Stomach smooth muscle (tissue), 2 donors: ENCODE measurements around the gene EDN2.

Experiments
- H3K27ac ChIP-seq: one replicate; pipeline ENCODE4 v1.7.0; 2013; ENCODE audit warnings: mild to moderate bottlenecking, low read length, inconsistent platforms
- H3K27me3 ChIP-seq, 2 donors: one replicate each; pipeline ENCODE4 v1.7.0; 2013; ENCODE audit warnings: low read length in 2 of 2; ENCODE audit not compliant: insufficient read depth in 2 of 2, control insufficient read depth in 1 of 2
- H3K36me3 ChIP-seq, 2 donors: one replicate each; pipeline ENCODE4 v1.7.0; 2013; ENCODE audit warnings: low read length in 2 of 2; ENCODE audit not compliant: control insufficient read depth in 2 of 2, insufficient read depth in 2 of 2
- H3K4me1 ChIP-seq: one replicate; pipeline ENCODE4 v1.7.0; 2013; ENCODE audit warnings: low read length; ENCODE audit not compliant: control insufficient read depth, insufficient read depth
- H3K4me3 ChIP-seq, 2 donors: one replicate each; pipeline ENCODE4 v1.7.0; 2013; ENCODE audit warnings: low read length in 2 of 2
- H3K9ac ChIP-seq, 2 donors: one replicate each; pipeline ENCODE4 v1.7.0; 2013; ENCODE audit warnings: low read length in 2 of 2, mild to moderate bottlenecking in 1 of 2
- H3K9me3 ChIP-seq, 2 donors: one replicate each; pipeline ENCODE4 v1.7.0; 2013; ENCODE audit warnings: low read length in 2 of 2; ENCODE audit not compliant: control insufficient read depth in 2 of 2
- donor health status: healthy.
- donor health status: Pancreatic carcinoma.

Gene EDN2

DNA sequence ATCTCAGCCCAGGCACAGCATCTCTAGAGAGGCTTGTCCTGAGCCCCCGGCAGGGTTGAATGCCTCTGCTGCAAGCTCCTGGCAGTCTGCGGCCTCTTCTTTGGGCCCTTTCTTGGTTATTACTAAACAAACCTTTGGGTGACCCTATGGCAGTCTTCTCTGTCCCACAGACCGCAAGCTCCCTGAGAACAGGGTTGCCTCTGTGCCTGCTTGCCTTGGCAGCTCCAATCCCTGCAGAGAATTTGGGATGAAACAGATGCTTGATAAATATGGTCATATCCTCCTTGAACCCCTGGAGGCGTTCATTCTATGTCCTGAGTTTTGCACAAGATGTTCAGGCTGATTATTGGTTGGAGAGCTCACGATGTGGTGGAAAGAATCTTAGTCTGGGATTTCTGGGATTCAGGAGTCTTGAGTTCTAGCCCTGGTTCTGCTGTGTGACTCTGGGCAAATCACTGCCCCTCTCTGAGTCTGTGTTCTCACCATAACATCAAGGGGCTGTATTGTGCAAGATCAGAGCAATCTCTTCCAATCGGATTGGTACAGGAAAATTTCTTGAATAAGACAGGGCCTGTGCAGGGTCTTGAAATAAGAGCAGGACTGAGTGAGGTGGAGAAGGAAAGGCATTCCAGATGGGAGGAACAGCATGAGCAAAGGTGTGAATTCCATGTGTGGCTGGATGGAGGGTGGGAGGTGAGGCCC is 49.6 kb downstream of the EDN2 start:
- Histone ChIP-seq H3K4me1 (peaks cover 36% of the 10 kb centered on the region), H3K36me3 (no peaks in the 10 kb centered on the region), H3K9ac (no peak overlapping the region), H3K9me3 (no peaks in the 10 kb centered on the region), H3K27me3 (peaks cover 0 to 3% of the 10 kb centered on the region in 2 donors), H3K27ac (no peak overlapping the region), H3K4me3 (no peak overlapping the region)

DNA sequence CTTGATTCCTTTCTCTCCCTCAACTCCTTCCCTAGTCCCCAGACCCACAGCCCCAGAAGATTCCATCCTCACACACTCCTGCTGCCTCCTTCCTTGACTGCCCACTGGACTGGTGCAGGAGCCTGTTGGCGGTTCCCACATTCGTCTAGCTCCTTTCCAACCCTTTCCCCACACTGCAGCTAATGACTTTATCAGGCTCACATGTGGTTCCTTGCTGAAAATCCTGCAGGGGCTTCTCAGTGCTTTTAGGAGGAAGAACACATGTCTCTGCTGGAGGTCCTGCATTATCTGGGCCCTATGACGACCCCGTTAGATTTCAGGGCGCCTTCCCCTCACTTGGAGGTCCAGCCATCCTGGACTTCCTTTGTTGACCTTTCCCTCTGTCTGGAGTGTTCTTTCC is 50.2 kb downstream of the EDN2 start:
- H3K36me3 ChIP-seq, result no peaks in the 10 kb centered on the region
- H3K9ac ChIP-seq, result no peak overlapping the region
- H3K27me3 ChIP-seq, result peaks cover 0 to 3% of the 10 kb centered on the region in 2 donors
- H3K27ac ChIP-seq, result no peak overlapping the region
- no peaks in the 10 kb centered on the region for H3K9me3 ChIP-seq
- no peak overlapping the region for H3K4me3 ChIP-seq
- H3K4me1 ChIP-seq, result peaks cover 40% of the 10 kb centered on the region

DNA sequence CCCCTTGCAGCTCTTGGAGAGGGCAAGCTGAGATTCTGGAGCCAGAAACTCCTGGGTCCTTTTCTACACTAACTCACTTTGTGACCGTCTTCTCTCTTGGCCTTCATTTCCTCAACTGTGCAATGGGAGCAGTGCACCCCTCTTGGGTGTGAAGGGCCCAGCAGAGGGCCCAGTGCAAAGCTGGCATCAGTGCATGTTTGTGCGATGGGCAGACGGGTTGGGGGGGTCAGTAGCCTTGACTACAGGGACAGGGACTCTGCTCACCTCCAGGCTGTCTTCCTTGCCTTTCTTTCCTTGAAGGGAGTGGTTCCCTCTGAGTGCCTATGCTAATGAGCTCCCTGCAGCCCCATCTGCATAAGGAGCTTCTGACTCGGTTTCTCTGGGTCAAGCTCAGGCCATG is 51.0 kb downstream of the EDN2 start:
- Histone ChIP-seq H3K36me3 (no peaks in the 10 kb centered on the region), H3K4me1 (peaks cover 41% of the 10 kb centered on the region), H3K9me3 (no peaks in the 10 kb centered on the region)

DNA sequence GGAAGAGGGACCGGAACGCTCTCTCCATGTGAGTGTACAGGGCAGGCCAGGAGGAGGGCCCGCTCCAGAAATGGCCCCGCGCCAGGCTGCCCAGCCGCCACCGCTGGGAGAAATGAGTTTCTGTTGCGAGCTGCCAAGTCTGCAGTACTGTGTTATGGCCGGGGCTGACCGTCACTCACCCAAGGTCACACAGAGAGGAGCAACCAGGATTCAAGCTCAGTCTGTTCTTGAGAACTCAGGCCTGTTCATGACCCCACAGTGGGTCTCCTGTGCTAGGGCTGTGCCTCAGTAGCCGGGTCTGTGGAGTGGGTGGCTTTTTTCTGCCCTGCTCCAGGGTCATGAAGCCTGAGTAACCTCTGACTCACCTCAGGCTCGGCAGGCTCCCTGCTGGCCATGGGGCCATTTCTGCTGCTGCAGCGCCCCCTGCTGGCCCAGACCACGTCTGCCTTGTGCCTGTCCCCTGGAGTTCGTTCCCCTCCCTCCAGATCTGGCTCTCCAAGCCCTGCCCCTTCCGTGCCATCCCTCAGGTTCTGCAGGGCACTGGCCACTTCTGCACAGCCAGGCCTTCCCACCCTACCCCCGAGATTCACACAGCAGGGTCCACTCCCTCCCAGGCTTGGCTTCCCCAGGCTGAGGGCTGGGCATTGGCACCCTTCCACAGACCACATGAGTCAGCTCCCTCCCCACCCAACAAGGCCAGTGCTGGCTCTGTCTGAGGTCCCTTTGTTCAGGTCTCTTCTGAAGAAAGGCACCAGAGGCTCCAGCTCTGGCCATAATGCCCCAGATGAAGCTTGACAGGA is 51.8 kb downstream of the EDN2 start:
- H3K9ac ChIP-seq, result peak overlapping the region; percentile 36 to 46
- H3K4me3 ChIP-seq, result peak overlapping the region; percentile 4 to 49
- H3K27ac ChIP-seq, result peak overlapping the region; percentile 49

More for the DNA sequence above, 51.0 kb downstream of the EDN2 start:
- no peak overlapping the region for H3K9ac ChIP-seq
- no peak overlapping the region for H3K4me3 ChIP-seq
- no peak overlapping the region for H3K27ac ChIP-seq
- peaks cover 0 to 3% of the 10 kb centered on the region in 2 donors for H3K27me3 ChIP-seq

DNA sequence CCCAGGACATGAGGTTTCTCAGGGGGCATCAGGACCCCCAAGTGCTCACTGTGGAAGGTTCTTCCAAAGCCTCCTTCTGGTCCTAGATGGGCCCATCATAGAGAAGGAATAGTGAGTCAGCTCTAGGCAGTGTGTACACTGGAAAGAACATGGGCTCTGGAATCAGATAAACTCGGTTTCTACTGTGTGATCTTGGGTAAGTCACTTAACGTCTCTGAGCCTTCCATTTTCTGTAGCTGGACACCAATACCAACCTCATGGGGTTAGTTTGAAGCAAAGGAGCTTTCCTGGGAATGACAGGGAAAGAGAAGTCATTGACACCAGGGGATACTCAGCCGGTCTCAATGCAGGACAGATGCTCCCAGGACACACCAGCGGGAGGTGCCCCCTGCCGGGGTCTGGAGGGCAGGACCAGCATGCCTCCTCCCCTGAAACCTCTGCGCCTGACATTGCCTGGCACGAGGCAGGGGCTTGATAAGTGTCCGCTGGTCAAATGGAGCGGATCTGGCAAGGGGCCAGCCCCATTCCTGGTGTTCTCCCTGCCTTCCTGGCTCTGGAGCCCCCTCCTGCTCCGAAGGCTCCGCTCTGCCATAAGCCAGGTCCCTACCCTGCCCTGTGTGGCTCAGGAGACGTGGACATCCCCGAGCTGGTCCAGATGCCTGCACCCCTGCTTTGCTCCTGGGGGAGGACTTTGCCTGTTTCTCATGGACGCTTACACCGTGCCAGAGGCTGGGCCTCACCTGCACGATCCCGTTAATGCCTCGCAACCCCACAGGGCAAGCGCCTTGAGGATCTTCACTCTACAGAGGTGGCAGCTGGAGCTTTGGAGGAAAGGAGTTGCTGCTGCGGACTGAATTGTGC is 52.8 kb downstream of the EDN2 start:
- H3K9ac ChIP-seq, result no peak overlapping the region
- no peaks in the 10 kb centered on the region for H3K36me3 ChIP-seq
- peaks cover 44% of the 10 kb centered on the region for H3K4me1 ChIP-seq
- no peaks in the 10 kb centered on the region for H3K9me3 ChIP-seq
- H3K4me3 ChIP-seq, result no peak overlapping the region
- peaks cover 0 to 3% of the 10 kb centered on the region in 2 donors for H3K27me3 ChIP-seq
- peak overlapping the region; percentile 49 for H3K27ac ChIP-seq

More for the DNA sequence above, 51.8 kb downstream of the EDN2 start:
- Histone ChIP-seq H3K9me3 (no peaks in the 10 kb centered on the region), H3K36me3 (no peaks in the 10 kb centered on the region), H3K4me1 (peaks cover 44% of the 10 kb centered on the region), H3K27me3 (peaks cover 0 to 3% of the 10 kb centered on the region in 2 donors)

DNA sequence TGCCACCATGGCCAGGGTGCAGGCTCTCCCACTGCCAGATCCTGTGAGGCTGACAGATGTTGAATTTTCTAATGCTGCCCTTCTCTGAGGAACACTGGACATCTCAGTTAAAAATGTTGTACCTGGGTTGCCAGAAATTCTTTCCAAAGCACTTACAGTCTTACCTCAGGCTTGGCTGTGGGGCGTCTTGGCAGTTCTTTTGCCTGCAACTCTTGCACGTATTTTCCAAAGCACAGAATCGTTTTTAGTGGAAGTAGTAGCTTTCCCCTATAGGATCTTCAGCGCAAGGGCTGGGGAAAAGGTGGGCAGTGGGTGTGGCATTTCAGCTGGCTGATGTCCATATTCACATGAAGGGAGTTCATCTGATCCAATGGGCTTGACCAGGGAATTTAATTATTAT is 53.9 kb downstream of the EDN2 start:
- Histone ChIP-seq H3K9ac (peak overlapping the region in 1 of 2 donors; percentile 21), H3K4me1 (peaks cover 44% of the 10 kb centered on the region), H3K36me3 (no peaks in the 10 kb centered on the region), H3K4me3 (peak overlapping the region in 1 of 2 donors; percentile 41), H3K27me3 (no peaks in the 10 kb centered on the region), H3K9me3 (no peaks in the 10 kb centered on the region), H3K27ac (peak overlapping the region; percentile 37)

DNA sequence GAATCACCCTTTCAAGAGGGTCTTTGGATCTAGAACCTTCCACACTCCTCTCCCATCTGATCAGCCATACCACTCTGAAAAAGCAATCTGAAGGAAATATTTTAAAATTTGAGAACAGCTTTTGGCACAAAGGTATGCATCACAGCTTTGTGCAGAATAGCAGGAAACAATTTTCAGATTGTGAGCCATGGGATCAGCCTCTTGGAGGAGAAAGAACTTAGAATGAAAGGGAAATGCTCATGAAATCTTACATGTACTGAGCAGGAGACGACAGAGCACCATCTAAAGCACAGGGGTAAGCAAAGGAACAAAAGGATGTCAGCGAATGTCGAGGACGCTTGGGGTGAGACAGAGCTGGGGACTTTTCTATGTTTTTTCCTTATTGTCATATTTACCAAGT is 54.4 kb downstream of the EDN2 start:
- H3K9ac ChIP-seq, result no peak overlapping the region
- H3K4me3 ChIP-seq, result peak overlapping the region in 1 of 2 donors; percentile 41
- peaks cover 44% of the 10 kb centered on the region for H3K4me1 ChIP-seq
- no peaks in the 10 kb centered on the region for H3K36me3 ChIP-seq
- H3K27ac ChIP-seq, result peak overlapping the region; percentile 37
- no peaks in the 10 kb centered on the region for H3K27me3 ChIP-seq
- no peaks in the 10 kb centered on the region for H3K9me3 ChIP-seq

DNA sequence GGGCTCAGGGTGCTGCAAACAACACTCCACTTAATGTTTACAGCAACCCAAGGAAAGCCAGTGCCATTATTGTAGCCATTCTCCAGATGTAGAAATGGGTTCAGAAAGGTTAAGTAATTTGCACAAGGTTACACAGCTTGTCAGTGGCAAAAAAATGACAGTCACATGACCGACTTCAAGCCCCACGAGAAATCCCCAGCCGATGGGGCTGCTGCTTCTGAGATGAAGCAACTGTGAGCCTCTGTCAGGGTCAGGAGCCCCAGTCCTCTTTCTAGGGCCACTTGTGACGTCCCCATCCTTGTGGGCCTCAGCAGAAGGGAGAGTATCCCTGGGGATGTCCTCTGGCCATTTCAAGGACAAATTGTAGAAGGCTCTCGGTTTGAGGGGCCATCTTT is 54.8 kb downstream of the EDN2 start:
- H3K9me3 ChIP-seq, result no peaks in the 10 kb centered on the region
- peaks cover 44% of the 10 kb centered on the region for H3K4me1 ChIP-seq
- H3K27me3 ChIP-seq, result no peaks in the 10 kb centered on the region
- no peak overlapping the region for H3K27ac ChIP-seq
- no peaks in the 10 kb centered on the region for H3K36me3 ChIP-seq
- H3K9ac ChIP-seq, result no peak overlapping the region
- no peak overlapping the region for H3K4me3 ChIP-seq
